PC-9 (cell line): Measurements from ENCODE around the gene URM1.

Experiments used
- EZH2 ChIP-seq: fragments of 200-600 bp; sonication (generic); IDR thresholded peaks from 2 replicates; pipeline ENCODE4 v1.8.0; 2017; ENCODE audit warnings: antibody characterized with exemption, low read depth
- TF ChIP-seq, protein P1 (sequence below): fragments of 200-600 bp; sonication (generic); conservative IDR thresholded peaks from 2 replicates; pipeline ENCODE4 v1.6.1; 2017; ENCODE audit warnings: mixed run types, antibody characterized with exemption, mild to moderate bottlenecking, moderate library complexity

GRCh38 chr9:128390813-128391711 lies 19.9 kb downstream of the URM1 start:
- TF ChIP-seq, protein P1, sequence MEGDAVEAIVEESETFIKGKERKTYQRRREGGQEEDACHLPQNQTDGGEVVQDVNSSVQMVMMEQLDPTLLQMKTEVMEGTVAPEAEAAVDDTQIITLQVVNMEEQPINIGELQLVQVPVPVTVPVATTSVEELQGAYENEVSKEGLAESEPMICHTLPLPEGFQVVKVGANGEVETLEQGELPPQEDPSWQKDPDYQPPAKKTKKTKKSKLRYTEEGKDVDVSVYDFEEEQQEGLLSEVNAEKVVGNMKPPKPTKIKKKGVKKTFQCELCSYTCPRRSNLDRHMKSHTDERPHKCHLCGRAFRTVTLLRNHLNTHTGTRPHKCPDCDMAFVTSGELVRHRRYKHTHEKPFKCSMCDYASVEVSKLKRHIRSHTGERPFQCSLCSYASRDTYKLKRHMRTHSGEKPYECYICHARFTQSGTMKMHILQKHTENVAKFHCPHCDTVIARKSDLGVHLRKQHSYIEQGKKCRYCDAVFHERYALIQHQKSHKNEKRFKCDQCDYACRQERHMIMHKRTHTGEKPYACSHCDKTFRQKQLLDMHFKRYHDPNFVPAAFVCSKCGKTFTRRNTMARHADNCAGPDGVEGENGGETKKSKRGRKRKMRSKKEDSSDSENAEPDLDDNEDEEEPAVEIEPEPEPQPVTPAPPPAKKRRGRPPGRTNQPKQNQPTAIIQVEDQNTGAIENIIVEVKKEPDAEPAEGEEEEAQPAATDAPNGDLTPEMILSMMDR, result no peak
- TF ChIP-seq EZH2, result no peak
